Measurements from ENCODE around the gene KRT73.

The KRT73 gene

GRCh38 chr12:52605542-52605941 lies 12.8 kb downstream of the KRT73 start:
- Histone ChIP-seq H3K79me2 (ENCODE audit: insufficient read depth, low read depth) (no peaks in the 10 kb centered on the region), H4K20me1 (ENCODE audit: insufficient read depth) (no peaks in the 10 kb centered on the region), H3K4me3 (IDR thresholded peaks at IDR 0.05; ENCODE audit: insufficient read depth, low read depth, low read length) (no peak overlapping the region), H3K27ac (no peak overlapping the region), H3K9ac (no peak overlapping the region), H3K4me2 (no peak overlapping the region), H3K27me3 (ENCODE audit: insufficient read depth, low read depth) (peaks cover 13% of the 10 kb centered on the region; the same call in 1 of the 2 replicates), H3K4me1 (ENCODE audit: low read depth, poor library complexity, severe bottlenecking) (no peaks in the 10 kb centered on the region), H3K36me3 (ENCODE audit: insufficient read depth) (no peaks in the 10 kb centered on the region), H2AFZ (ENCODE audit: low read depth) (no peak overlapping the region)
- TF ChIP-seq CTCF (conservative IDR thresholded peaks at IDR 0.05; ENCODE audit: low read depth, low read length), result no peak

GRCh38 chr12:52604859-52605258 lies 13.5 kb downstream of the KRT73 start:
- TF ChIP-seq CTCF (conservative IDR thresholded peaks at IDR 0.05; ENCODE audit: low read depth, low read length), result no peak
- H3K4me2 ChIP-seq, result no peak overlapping the region
- H2AFZ ChIP-seq (ENCODE audit: low read depth), result no peak overlapping the region
- no peak overlapping the region for H3K9ac ChIP-seq
- no peaks in the 10 kb centered on the region for H3K36me3 ChIP-seq (ENCODE audit: insufficient read depth)
- H4K20me1 ChIP-seq (ENCODE audit: insufficient read depth), result no peaks in the 10 kb centered on the region
- no peaks in the 10 kb centered on the region for H3K79me2 ChIP-seq (ENCODE audit: insufficient read depth, low read depth)
- no peak overlapping the region for H3K27ac ChIP-seq
- no peak overlapping the region for H3K4me3 ChIP-seq (IDR thresholded peaks at IDR 0.05; ENCODE audit: insufficient read depth, low read depth, low read length)
- H3K4me1 ChIP-seq (ENCODE audit: low read depth, poor library complexity, severe bottlenecking), result no peaks in the 10 kb centered on the region
- peaks cover 9% of the 10 kb centered on the region; the same call in 1 of the 2 replicates for H3K27me3 ChIP-seq (ENCODE audit: insufficient read depth, low read depth)

- Histone ChIP-seq H3K36me3 (ENCODE audit: insufficient read depth) (no peaks in the 10 kb centered on the region), H3K27me3 (ENCODE audit: insufficient read depth, low read depth) (peaks cover 9% of the 10 kb centered on the region; the same call in 1 of the 2 replicates), H2AFZ (ENCODE audit: low read depth) (no peak overlapping the region), H3K4me2 (no peak overlapping the region), H4K20me1 (ENCODE audit: insufficient read depth) (no peaks in the 10 kb centered on the region), H3K9ac (no peak overlapping the region), H3K79me2 (ENCODE audit: insufficient read depth, low read depth) (no peaks in the 10 kb centered on the region), H3K27ac (no peak overlapping the region), H3K4me1 (ENCODE audit: low read depth, poor library complexity, severe bottlenecking) (no peaks in the 10 kb centered on the region), H3K4me3 (IDR thresholded peaks at IDR 0.05; ENCODE audit: insufficient read depth, low read depth, low read length) (no peak overlapping the region)
- no peak for TF ChIP-seq CTCF (conservative IDR thresholded peaks at IDR 0.05; ENCODE audit: low read depth, low read length)
Measured at GRCh38 chr12:52603314-52603713, 15.0 kb downstream of the KRT73 start.

- no peaks in the 10 kb centered on the region for H3K36me3 ChIP-seq (ENCODE audit: insufficient read depth)
- peaks cover 9% of the 10 kb centered on the region; the same call in 1 of the 2 replicates for H3K27me3 ChIP-seq (ENCODE audit: insufficient read depth, low read depth)
- no peaks in the 10 kb centered on the region for H4K20me1 ChIP-seq (ENCODE audit: insufficient read depth)
- H3K27ac ChIP-seq, result no peak overlapping the region
- no peaks in the 10 kb centered on the region for H3K4me1 ChIP-seq (ENCODE audit: low read depth, poor library complexity, severe bottlenecking)
- no peaks in the 10 kb centered on the region for H3K79me2 ChIP-seq (ENCODE audit: insufficient read depth, low read depth)
- no peak overlapping the region for H3K4me2 ChIP-seq
- no peak overlapping the region for H3K4me3 ChIP-seq (IDR thresholded peaks at IDR 0.05; ENCODE audit: insufficient read depth, low read depth, low read length)
- no peak overlapping the region for H2AFZ ChIP-seq (ENCODE audit: low read depth)
- no peak overlapping the region for H3K9ac ChIP-seq
- no peak for TF ChIP-seq CTCF (conservative IDR thresholded peaks at IDR 0.05; ENCODE audit: low read depth, low read length)
Measured at GRCh38 chr12:52602552-52602951, 15.8 kb downstream of the KRT73 start.

Measured in KMS-11 (cell line).